ENCODE data around the gene GPC6.

GRCh38 chr13:94028650-94029049, 802.0 kb downstream of the GPC6 start:
- TF ChIP-seq, protein P1, sequence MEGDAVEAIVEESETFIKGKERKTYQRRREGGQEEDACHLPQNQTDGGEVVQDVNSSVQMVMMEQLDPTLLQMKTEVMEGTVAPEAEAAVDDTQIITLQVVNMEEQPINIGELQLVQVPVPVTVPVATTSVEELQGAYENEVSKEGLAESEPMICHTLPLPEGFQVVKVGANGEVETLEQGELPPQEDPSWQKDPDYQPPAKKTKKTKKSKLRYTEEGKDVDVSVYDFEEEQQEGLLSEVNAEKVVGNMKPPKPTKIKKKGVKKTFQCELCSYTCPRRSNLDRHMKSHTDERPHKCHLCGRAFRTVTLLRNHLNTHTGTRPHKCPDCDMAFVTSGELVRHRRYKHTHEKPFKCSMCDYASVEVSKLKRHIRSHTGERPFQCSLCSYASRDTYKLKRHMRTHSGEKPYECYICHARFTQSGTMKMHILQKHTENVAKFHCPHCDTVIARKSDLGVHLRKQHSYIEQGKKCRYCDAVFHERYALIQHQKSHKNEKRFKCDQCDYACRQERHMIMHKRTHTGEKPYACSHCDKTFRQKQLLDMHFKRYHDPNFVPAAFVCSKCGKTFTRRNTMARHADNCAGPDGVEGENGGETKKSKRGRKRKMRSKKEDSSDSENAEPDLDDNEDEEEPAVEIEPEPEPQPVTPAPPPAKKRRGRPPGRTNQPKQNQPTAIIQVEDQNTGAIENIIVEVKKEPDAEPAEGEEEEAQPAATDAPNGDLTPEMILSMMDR (IDR thresholded peaks at IDR 0.05) = no peak
- no peak for TF ChIP-seq POLR2A (IDR thresholded peaks at IDR 0.05)
- no peak for TF ChIP-seq EP300 (IDR thresholded peaks at IDR 0.05)
- no peak for TF ChIP-seq POLR2AphosphoS5 (IDR thresholded peaks at IDR 0.05)
